CD14-positive monocyte (primary cell): ENCODE results near the gene CFAP20DC. TPM values are rescaled to one million over a fixed set of nuclear protein-coding genes. Genes with fewer than 3 reads are reported as not detected.

Experiments
- DNase-seq, 3 donors: peaks; one replicate each; pipeline ENCODE4 v3.0.0-alpha.2; 2011 to 2022
- H2AFZ ChIP-seq: 2 replicates; pipeline ENCODE4 v1.6.0; 2012; ENCODE audit warnings: mild to moderate bottlenecking, low read depth, low read length, inconsistent platforms; ENCODE audit not compliant: insufficient read depth, poor library complexity, severe bottlenecking
- H3K27ac ChIP-seq, 2 donors: 1 replicate in 1 of 2; 2 replicates in 1 of 2; pipeline ENCODE4 v1.5.1; 2012 to 2013; ENCODE audit warnings: low read length in 2 of 2, control low read depth in 1 of 2, inconsistent platforms in 1 of 2, low read depth in 1 of 2, mild to moderate bottlenecking in 1 of 2
- H3K27me3 ChIP-seq, 2 donors: one replicate each; pipeline versions ENCODE4 v1.6.0 to v1.6.1; 2011 to 2013; ENCODE audit warnings: low read length in 2 of 2; ENCODE audit not compliant: control insufficient read depth in 2 of 2, insufficient read depth in 2 of 2
- H3K36me3 ChIP-seq, 2 donors: replicated peaks in 1 of 2; 1 replicate in 1 of 2; 2 replicates in 1 of 2; pipeline versions ENCODE4 v1.5.1 to v1.6.1; 2012 to 2013; ENCODE audit warnings: low read length in 2 of 2, control low read depth in 1 of 2, inconsistent platforms in 1 of 2, mild to moderate bottlenecking in 1 of 2; ENCODE audit not compliant: insufficient read depth in 2 of 2, control insufficient read depth in 1 of 2
- H3K4me1 ChIP-seq, 2 donors: 1 replicate in 1 of 2; 2 replicates in 1 of 2; pipeline versions ENCODE4 v1.5.1 to v1.6.1; 2012 to 2013; ENCODE audit warnings: low read length in 2 of 2, control low read depth in 1 of 2, inconsistent platforms in 1 of 2, mild to moderate bottlenecking in 1 of 2, moderate library complexity in 1 of 2; ENCODE audit not compliant: insufficient read depth in 2 of 2, control insufficient read depth in 1 of 2
- H3K4me2 ChIP-seq: replicated peaks from 2 replicates; pipeline ENCODE3; 2012; ENCODE audit warnings: low read length, moderate library complexity, mild to moderate bottlenecking; ENCODE audit not compliant: poor library complexity, severe bottlenecking; ENCODE audit errors: extremely low read depth
- H3K4me3 ChIP-seq, 3 experiments: fragments of 200-600 bp in 1 of 3; sonication (generic) in 1 of 3; replicated peaks in 1 of 3; 1 replicate in 2 of 3; 2 replicates in 1 of 3; pipeline ENCODE4 v1.5.1; 2011 to 2013; ENCODE audit warnings: low read length in 3 of 3, mild to moderate bottlenecking in 3 of 3, control low read depth in 2 of 3, low read depth in 2 of 3, inconsistent platforms in 1 of 3, moderate library complexity in 1 of 3
- H3K79me2 ChIP-seq: 2 replicates; pipeline ENCODE4 v1.6.0; 2012; ENCODE audit warnings: mild to moderate bottlenecking, control low read depth, inconsistent platforms, low read length, moderate library complexity; ENCODE audit not compliant: insufficient read depth
- H3K9ac ChIP-seq: 2 replicates; pipeline ENCODE4 v1.6.0; 2017; ENCODE audit warnings: low read length, mild to moderate bottlenecking; ENCODE audit not compliant: insufficient read depth, poor library complexity, severe bottlenecking
- H3K9me3 ChIP-seq, 2 donors: replicated peaks in 1 of 2; 1 replicate in 1 of 2; 2 replicates in 1 of 2; pipeline versions ENCODE4 v1.5.1 to v1.6.1; 2012 to 2013; ENCODE audit warnings: low read length in 2 of 2, control low read depth in 1 of 2; ENCODE audit not compliant: control insufficient read depth in 1 of 2, insufficient read depth in 1 of 2
- H4K20me1 ChIP-seq: 2 replicates; pipeline ENCODE4 v1.6.0; 2012; ENCODE audit warnings: mild to moderate bottlenecking, low read length, control low read depth, moderate library complexity; ENCODE audit not compliant: insufficient read depth
- H3K27ac Mint-ChIP-seq, 7 donors: one replicate each; pipeline ENCODE4 v1.8.0; 2020; ENCODE audit warnings: mild to moderate bottlenecking in 7 of 7, mixed read lengths in 7 of 7, moderate library complexity in 6 of 7, inconsistent platforms in 2 of 7
- H3K27me3 Mint-ChIP-seq, 3 donors: one replicate each; pipeline ENCODE4 v1.8.0; 2021 to 2022; ENCODE audit warnings: low read depth in 3 of 3, mild to moderate bottlenecking in 3 of 3, mixed read lengths in 3 of 3, moderate library complexity in 3 of 3, inconsistent platforms in 1 of 3
- H3K36me3 Mint-ChIP-seq, 2 donors: one replicate each; pipeline ENCODE4 v1.8.0; 2020; ENCODE audit warnings: mixed read lengths in 2 of 2, inconsistent platforms in 1 of 2, mild to moderate bottlenecking in 1 of 2
- H3K4me1 Mint-ChIP-seq: one replicate; pipeline ENCODE4 v1.8.0; 2020; ENCODE audit warnings: mild to moderate bottlenecking, mixed read lengths
- H3K4me3 Mint-ChIP-seq, 2 donors: one replicate each; pipeline ENCODE4 v1.8.0; 2020; ENCODE audit warnings: mild to moderate bottlenecking in 2 of 2, mixed read lengths in 2 of 2, moderate library complexity in 1 of 2
- H3K9me3 Mint-ChIP-seq, 7 donors: one replicate each; pipeline ENCODE4 v1.8.0; 2020 to 2022; ENCODE audit warnings: mixed read lengths in 7 of 7, mild to moderate bottlenecking in 6 of 7, moderate library complexity in 6 of 7, inconsistent platforms in 2 of 7
- WGBS: methylation state at CpG from one replicate; pipeline ENCODE4 v1.1.5; 2013; ENCODE audit warnings: missing lambda C conversion rate; ENCODE audit not compliant: insufficient coverage; 5-methylcytosine and 5-hydroxymethylcytosine counted together
- intact Hi-C, 2 donors: fragments of 100-400 bp; cut with micrococcal nuclease; formaldehyde crosslinking; loops; one replicate each; pipeline versions ENCODE4 v1.15.0 to v1.15.1; 2023
- polyA plus RNA-seq, 3 donors: library from polyadenylated mRNA; depleted of rRNA in 1 of 3; unstranded in 2 of 3; stranded (reverse) in 1 of 3; fragments of 300-500 nt in 2 of 3; fragments of >200 nt in 1 of 3; fragmentation: Illumina TruSeq in 2 of 3; gene quantifications; 1 replicate in 2 of 3; 2 replicates in 1 of 3; pipeline ENCODE4 v1.2.3, GENCODE V29; 2012 to 2021
- TF ChIP-seq, protein P1 (sequence below): fragments of 200-600 bp; IDR thresholded peaks from one replicate; pipeline ENCODE4 v1.8.0; 2022; ENCODE audit warnings: antibody characterized with exemption, mild to moderate bottlenecking

Gene CFAP20DC
- polyA plus RNA-seq, 3 donors, result not detected

DNA sequence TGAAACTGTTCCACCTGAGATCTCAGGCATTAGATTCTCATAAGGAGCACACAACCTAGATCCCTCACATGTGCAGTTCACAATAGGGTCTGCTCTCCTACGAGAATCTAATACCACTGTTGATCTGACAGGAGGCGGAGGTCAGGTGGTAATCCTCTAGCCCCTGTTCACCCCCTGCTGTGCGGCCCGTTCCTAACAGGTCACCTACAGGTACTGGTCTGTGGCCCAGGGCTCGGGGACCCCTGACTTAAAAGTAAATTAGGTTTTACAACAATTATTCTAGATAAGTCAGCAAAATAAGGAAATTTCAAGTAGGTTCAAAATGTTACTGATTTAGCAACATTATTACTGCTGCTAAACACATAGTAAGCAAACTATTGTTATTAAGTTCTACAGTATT is 58.2 kb downstream of the CFAP20DC start:
- Histone ChIP-seq H3K4me2 (no peak overlapping the region), H3K9ac (no peak overlapping the region), H2AFZ (no peak overlapping the region), H3K4me1 (no peaks in the 10 kb centered on the region), H3K36me3 (no peaks in the 10 kb centered on the region), H3K79me2 (no peaks in the 10 kb centered on the region), H3K27me3 (no peaks in the 10 kb centered on the region), H3K9me3 (no peaks in the 10 kb centered on the region), H4K20me1 (no peaks in the 10 kb centered on the region), H3K27ac (no peak overlapping the region), H3K4me3 (no peak overlapping the region)
- H3K27ac Mint-ChIP-seq, result no peak overlapping the region
- H3K4me1 Mint-ChIP-seq, result peaks cover 4% of the 10 kb centered on the region
- 100% methylated on average over 2 of the region's 5 CpGs for WGBS
- H3K9me3 Mint-ChIP-seq, result no peaks in the 10 kb centered on the region
- intact Hi-C loops, result no loop called here
- H3K4me3 Mint-ChIP-seq, result no peak overlapping the region
- H3K27me3 Mint-ChIP-seq, result peaks cover 0 to 3% (median 0%) of the 10 kb centered on the region in 3 donors
- TF ChIP-seq, protein P1, sequence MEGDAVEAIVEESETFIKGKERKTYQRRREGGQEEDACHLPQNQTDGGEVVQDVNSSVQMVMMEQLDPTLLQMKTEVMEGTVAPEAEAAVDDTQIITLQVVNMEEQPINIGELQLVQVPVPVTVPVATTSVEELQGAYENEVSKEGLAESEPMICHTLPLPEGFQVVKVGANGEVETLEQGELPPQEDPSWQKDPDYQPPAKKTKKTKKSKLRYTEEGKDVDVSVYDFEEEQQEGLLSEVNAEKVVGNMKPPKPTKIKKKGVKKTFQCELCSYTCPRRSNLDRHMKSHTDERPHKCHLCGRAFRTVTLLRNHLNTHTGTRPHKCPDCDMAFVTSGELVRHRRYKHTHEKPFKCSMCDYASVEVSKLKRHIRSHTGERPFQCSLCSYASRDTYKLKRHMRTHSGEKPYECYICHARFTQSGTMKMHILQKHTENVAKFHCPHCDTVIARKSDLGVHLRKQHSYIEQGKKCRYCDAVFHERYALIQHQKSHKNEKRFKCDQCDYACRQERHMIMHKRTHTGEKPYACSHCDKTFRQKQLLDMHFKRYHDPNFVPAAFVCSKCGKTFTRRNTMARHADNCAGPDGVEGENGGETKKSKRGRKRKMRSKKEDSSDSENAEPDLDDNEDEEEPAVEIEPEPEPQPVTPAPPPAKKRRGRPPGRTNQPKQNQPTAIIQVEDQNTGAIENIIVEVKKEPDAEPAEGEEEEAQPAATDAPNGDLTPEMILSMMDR, result no peak
- H3K36me3 Mint-ChIP-seq, result no peaks in the 10 kb centered on the region
- DNase-seq, result no peak

DNA sequence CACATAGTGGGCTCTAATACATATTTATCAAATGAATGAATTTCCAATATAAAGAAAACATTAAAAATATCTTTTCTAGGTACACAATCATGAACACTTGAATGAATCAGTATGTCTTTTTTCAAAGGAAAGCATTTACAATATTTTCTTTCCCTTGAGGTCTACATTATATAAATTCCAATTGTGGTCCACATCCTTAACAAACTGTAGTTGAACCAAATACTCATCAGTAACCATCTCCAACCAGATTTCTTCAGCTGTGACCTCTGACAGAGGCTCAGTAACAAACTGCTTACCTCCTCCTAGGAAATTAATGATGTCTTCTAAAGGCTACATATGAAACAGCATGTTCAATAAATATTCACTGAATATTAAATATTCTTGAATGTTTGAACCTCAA is 58.8 kb downstream of the CFAP20DC start:
- Histone ChIP-seq H3K27ac (no peak overlapping the region), H3K4me2 (no peak overlapping the region), H3K4me1 (no peaks in the 10 kb centered on the region), H3K27me3 (no peaks in the 10 kb centered on the region), H3K9ac (no peak overlapping the region), H2AFZ (no peak overlapping the region), H3K4me3 (no peak overlapping the region), H3K79me2 (no peaks in the 10 kb centered on the region), H4K20me1 (no peaks in the 10 kb centered on the region), H3K36me3 (no peaks in the 10 kb centered on the region), H3K9me3 (no peaks in the 10 kb centered on the region)
- intact Hi-C loops, result no loop called here
- no peak overlapping the region for H3K27ac Mint-ChIP-seq
- H3K9me3 Mint-ChIP-seq, result no peaks in the 10 kb centered on the region
- H3K4me3 Mint-ChIP-seq, result no peak overlapping the region
- H3K4me1 Mint-ChIP-seq, result peaks cover 4% of the 10 kb centered on the region
- no peak for DNase-seq
- no peaks in the 10 kb centered on the region for H3K36me3 Mint-ChIP-seq
- H3K27me3 Mint-ChIP-seq, result peaks cover 0 to 3% (median 0%) of the 10 kb centered on the region in 3 donors
- TF ChIP-seq, protein P1, result no peak
